Transverse colon (tissue), 4 donors: Measurements from ENCODE around the gene SLC11A1.

Experiments used
- CTCF ChIP-seq, 5 experiments: fragments of 200-600 bp in 3 of 5; fragments of 450-650 bp in 2 of 5; sonication (generic) in 3 of 5; IDR thresholded peaks; 1 replicate in 2 of 5; 2 replicates in 3 of 5; pipeline ENCODE4 v1.5.1; 2016 to 2017; ENCODE audit warnings: antibody characterized with exemption in 5 of 5, inconsistent platforms in 3 of 5, mild to moderate bottlenecking in 2 of 5, moderate library complexity in 1 of 5
- EP300 ChIP-seq: sonication (generic); formaldehyde crosslinking; IDR thresholded peaks from one replicate; pipeline ENCODE4 v1.6.1; 2017; ENCODE audit warnings: antibody characterized with exemption, low read depth
- POLR2A ChIP-seq: fragments of 450-650 bp; IDR thresholded peaks from one replicate; pipeline ENCODE4 v1.6.1; 2016; ENCODE audit warnings: antibody characterized with exemption, mild to moderate bottlenecking, moderate library complexity
- POLR2AphosphoS5 ChIP-seq, 3 donors: sonication (generic); formaldehyde crosslinking; IDR thresholded peaks; one replicate each; pipeline ENCODE4 v1.6.1; 2016; ENCODE audit warnings: antibody characterized with exemption in 3 of 3

DNA sequence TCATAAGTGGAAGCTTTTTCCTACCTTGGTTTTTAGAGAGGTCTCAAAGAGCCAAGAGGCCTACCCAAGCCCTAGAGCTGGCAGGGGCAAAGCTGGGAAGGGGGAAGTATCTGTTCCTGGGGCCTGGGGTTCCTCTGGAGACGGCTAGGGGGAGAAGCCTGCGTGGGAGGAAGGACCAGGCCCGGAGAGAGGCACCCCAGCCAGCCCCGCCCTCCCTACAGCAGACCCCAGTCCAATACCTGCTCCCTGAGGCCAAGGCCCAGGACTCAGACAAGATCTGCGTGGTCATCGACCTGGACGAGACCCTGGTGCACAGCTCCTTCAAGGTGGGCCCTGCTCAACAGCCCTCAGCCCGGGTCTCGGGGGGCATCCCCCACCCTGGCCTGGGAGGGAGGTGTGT is 19.8 kb downstream of the SLC11A1 start:
- TF ChIP-seq CTCF (IDR thresholded peaks at IDR 0.05) (no peak), POLR2A (no peak), EP300 (no peak), POLR2AphosphoS5 (IDR thresholded peaks at IDR 0.05) (no peak)
